ENCODE measurements around the gene RARRES1.

RARRES1 gene

GRCh38 chr3:158735296-158736033 lies 3.2 kb upstream of the RARRES1 start:
- DNase-seq (ENCODE audit: low spot score) = no peak

GRCh38 chr3:158733656-158734055 lies 1.4 kb upstream of the RARRES1 start:
- DNase-seq (ENCODE audit: low spot score) = no peak

DNA sequence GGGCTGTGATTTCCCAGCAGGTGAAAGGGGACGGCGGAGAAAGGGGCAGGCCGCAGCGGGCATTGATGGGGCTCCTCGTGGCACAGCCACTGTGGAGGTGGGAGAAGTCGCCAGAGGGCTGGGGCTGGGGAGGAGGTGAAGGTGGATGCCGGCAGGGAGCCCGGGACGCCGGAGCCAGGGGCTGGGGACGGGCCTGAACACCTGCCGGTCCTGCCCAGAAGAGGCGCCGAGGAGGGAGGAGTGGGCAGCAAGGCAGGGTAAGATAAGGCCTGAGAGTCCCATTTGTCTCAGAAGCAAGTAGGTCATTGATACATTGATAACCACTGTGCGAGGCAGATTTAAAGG lies 571 bp upstream of the RARRES1 start:
- DNase-seq (ENCODE audit: low spot score) = no peak

- DNase-seq (ENCODE audit: low spot score) = no peak
Observed at GRCh38 chr3:158731486-158731885, 771 bp downstream of the RARRES1 start.

- DNase-seq (ENCODE audit: low spot score) = no peak
Observed at GRCh38 chr3:158728851-158729250, 3.4 kb downstream of the RARRES1 start.

DNA sequence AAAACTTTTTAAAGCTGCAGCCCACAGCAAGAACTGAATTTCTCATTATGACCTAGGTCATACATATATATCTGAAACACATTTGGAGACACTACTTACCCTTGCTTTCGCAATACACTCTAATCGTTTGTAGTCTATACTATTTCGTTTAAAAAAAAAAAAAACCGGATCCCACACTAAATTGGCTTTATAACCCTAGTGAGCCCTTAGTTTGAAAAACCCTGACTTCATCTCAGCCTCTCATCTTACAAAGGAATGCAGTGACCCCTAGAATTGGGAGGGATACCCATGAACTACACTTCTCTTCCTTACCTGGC lies 4.2 kb downstream of the RARRES1 start:
- no peak for DNase-seq (ENCODE audit: low spot score)

DNA sequence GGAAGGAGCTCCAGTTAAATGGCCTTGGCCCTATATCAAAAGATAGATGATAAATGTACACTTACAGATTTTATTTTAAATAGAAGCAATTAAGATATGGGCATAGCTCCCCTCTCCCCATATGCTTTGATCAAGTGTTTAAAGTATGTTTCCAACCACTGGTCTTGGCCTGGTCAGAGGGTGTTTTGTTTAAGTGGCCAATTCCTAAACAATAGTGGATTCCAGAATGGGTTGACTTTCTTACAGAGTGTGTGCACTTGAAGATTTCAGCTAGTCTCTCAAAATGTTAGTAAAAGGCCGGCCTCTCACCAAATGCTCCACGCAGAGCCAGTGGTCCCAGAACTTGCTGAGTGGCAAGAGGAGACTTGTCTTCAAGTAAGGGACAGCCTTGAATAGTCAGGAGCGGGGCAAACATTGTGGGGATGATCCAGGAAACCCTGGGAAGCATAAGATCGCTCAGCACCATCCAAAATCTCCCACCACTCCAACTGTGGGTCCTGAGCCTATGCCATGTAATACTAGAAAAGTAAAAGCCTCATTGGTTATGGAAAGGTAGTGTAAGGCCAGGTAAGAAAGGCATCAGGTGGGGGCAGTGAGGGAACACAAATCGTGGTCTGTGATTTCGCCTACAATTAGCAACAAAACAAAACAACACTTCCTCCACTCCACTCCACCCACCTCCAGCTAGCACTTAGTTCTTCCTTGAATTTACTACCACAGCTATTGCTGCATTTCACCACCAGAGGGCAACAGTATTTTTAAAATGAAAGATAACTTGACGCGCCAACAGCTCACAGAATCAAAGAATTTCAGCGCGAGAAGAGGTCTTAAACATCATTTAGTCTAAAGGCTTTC lies 4.8 kb downstream of the RARRES1 start:
- peak; percentile 78 for DNase-seq (ENCODE audit: low spot score)

- DNase-seq (ENCODE audit: low spot score) = no peak
Observed at GRCh38 chr3:158725348-158726011, 6.8 kb downstream of the RARRES1 start.

- no peak for DNase-seq (ENCODE audit: low spot score)
Observed at GRCh38 chr3:158723991-158724390, 8.3 kb downstream of the RARRES1 start.

GRCh38 chr3:158722108-158722507 lies 10.1 kb downstream of the RARRES1 start:
- no peak for DNase-seq (ENCODE audit: low spot score)

GRCh38 chr3:158718490-158719170 lies 13.6 kb downstream of the RARRES1 start:
- no peak for DNase-seq (ENCODE audit: low spot score)

DNA sequence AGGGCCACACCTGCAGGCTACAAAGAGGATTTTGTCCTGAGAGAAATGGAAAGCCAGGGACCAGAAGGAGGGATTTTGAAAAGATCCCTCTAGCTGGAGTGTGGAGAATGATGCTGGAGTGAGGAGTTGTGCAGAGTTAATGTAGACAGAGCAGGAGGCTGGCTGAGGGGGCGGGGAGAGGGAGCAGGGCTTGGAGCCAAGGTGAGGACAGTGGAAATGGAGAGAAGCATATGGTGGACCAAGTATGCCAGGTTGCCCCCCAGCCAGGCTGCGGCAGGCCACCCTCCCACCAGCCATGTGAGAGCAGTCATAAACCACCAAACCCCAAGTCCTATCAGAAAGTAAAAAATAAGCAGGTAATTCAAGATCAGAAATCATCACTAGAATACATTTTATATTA lies 14.7 kb downstream of the RARRES1 start:
- no peak for DNase-seq (ENCODE audit: low spot score)

DNA sequence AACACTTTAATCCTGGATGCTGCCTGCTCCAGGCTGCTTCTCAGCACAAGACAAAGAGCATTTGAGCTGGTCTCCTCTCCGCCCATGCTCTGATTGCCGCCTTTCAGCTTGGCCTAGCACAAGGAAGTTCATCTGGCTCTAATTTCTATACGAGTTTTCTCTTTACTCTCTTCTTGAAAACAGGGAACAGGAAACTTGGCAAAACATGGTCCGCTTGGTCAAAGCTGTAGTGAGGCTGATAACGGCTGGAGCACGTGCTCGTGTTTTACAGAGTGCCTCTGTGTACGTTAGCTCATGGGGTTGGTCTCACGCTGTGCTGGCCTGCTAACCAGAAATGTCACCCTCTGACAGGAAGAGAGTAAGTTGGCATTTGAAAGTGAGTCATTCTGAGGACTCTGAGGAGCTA lies 19.2 kb downstream of the RARRES1 start:
- peak; percentile 78 for DNase-seq (ENCODE audit: low spot score)

GRCh38 chr3:158712443-158712842 lies 19.8 kb downstream of the RARRES1 start:
- DNase-seq (ENCODE audit: low spot score) = no peak

DNA sequence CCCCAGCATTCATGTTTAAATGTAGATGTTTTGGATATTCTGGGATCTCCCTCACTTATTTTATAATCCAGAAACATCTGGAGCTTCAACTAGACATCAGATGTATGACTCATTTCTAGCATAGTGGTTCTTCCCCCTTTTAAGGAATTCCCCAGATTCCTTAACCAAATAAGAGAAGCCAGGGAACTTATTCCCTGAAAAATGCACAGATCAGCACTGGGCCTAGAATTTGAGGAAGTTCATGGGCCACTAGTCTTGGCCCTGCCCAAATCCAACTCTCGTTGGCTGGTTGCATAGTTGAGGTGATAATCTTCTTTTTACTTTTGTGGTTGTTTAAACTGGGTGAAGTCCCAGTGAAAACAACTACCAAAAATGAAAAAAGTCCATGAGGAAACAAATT lies 20.4 kb downstream of the RARRES1 start:
- peak; percentile 38 for DNase-seq (ENCODE audit: low spot score)

DNA sequence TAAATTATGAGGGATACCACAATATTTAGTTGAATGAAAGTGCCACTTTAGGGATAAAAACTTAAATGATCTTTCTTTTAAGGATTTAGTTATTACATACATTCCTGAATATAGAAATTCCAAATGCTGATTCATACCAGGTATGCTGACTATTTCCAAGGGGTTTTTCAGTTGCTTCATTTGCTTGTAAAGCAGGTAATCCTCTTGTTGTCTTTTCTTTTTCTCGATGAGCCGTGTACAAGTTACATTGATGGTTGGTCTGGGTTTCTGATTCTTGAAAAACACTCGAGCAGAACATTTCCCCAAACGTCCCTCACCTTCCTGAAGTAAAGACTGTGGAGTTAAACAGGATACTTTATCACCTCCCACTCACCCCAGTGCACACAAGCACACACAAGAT lies 21.7 kb downstream of the RARRES1 start:
- no peak for DNase-seq (ENCODE audit: low spot score)

- no peak for DNase-seq (ENCODE audit: low spot score)
Observed at GRCh38 chr3:158709666-158710083, 22.6 kb downstream of the RARRES1 start.

DNA sequence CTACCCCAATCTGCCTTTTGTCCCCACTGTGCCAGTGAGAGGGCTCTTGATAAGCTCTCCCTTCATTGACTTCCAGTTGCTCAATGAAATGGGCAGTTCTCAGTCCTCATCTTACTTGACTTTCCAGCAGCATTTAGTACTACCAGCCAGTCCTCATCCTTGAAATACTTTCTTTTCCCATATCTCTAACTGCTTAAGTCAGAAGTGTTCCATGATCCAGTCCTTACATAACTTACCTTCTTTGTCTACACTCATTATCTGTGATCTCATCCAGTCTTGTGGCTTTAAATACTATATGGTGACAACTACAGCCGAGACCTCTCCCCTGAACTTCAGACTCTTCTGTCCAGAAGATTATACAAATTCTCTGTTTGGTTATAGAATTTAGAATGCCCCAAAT lies 28.7 kb downstream of the RARRES1 start:
- no peak for DNase-seq (ENCODE audit: low spot score)

GRCh38 chr3:158702815-158703481 lies 29.3 kb downstream of the RARRES1 start:
- no peak for DNase-seq (ENCODE audit: low spot score)

- no peak for DNase-seq (ENCODE audit: low spot score)
Observed at GRCh38 chr3:158701420-158702065, 30.7 kb downstream of the RARRES1 start.

GRCh38 chr3:158700559-158700958 lies 31.7 kb downstream of the RARRES1 start:
- DNase-seq (ENCODE audit: low spot score) = no peak

Data from pons (tissue), 1 donor.